ENCODE measurements around the gene IYD.

Gene IYD

GRCh38 chr6:150391890-150392289 lies 23.1 kb downstream of the IYD start:
- TF ChIP-seq ZFP69B (tag by site-specific recombination; IDR thresholded peaks at IDR 0.05) (no peak), ZNF239 (tag by site-specific recombination; IDR thresholded peaks at IDR 0.05) (no peak), ZBTB20 (tag by site-specific recombination; IDR thresholded peaks at IDR 0.05) (no peak), ZNF501 (tag by site-specific recombination; IDR thresholded peaks at IDR 0.05) (no peak)
- TF ChIP-seq, protein P1, sequence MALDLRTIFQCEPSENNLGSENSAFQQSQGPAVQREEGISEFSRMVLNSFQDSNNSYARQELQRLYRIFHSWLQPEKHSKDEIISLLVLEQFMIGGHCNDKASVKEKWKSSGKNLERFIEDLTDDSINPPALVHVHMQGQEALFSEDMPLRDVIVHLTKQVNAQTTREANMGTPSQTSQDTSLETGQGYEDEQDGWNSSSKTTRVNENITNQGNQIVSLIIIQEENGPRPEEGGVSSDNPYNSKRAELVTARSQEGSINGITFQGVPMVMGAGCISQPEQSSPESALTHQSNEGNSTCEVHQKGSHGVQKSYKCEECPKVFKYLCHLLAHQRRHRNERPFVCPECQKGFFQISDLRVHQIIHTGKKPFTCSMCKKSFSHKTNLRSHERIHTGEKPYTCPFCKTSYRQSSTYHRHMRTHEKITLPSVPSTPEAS (tag by site-specific recombination; IDR thresholded peaks at IDR 0.05), result no peak

GRCh38 chr6:150392452-150393220 lies 23.8 kb downstream of the IYD start:
- ChIA-PET CTCF (interaction anchor here (0.6 to 8.8 kb wide), 9 partner anchors 10 to 538 kb away, joined by 3 to 149 read pairs (median 20); no protein-coding TSS in a partner anchor), POLR2A (no interaction called here)
- no peak overlapping the region for H3K4me3 ChIP-seq (ENCODE audit: low read depth, low read length)
- no peaks in the 10 kb centered on the region for H3K4me1 ChIP-seq (ENCODE audit: control insufficient read depth, insufficient read depth, low read length)
- TF ChIP-seq ZNF529 (tag by site-specific recombination; IDR thresholded peaks at IDR 0.05; ENCODE audit: insufficient replicate concordance), result no peak
- TF ChIP-seq ZNF239 (tag by site-specific recombination; IDR thresholded peaks at IDR 0.05), result no peak
- TF ChIP-seq ZNF626 (tag by site-specific recombination; IDR thresholded peaks at IDR 0.05), result no peak
- TF ChIP-seq PRDM10 (tag by site-specific recombination; IDR thresholded peaks at IDR 0.05), result no peak
- no peaks in the 10 kb centered on the region for H3K36me3 ChIP-seq (ENCODE audit: control insufficient read depth in 2 of 2, insufficient read depth in 1 of 2, low read length in 2 of 2)
- H3K27ac ChIP-seq (ENCODE audit: extremely low read depth, low read depth, low read length), result no peak overlapping the region
- no peaks in the 10 kb centered on the region for H3K9me3 ChIP-seq (ENCODE audit: control insufficient read depth, insufficient read depth, low read depth, low read length)

More at GRCh38 chr6:150391890-150392289, 23.1 kb downstream of the IYD start:
- Histone ChIP-seq H3K36me3 (ENCODE audit: control insufficient read depth in 2 of 2, insufficient read depth in 1 of 2, low read length in 2 of 2) (no peaks in the 10 kb centered on the region), H3K4me1 (ENCODE audit: control insufficient read depth, insufficient read depth, low read length) (no peaks in the 10 kb centered on the region), H3K27ac (ENCODE audit: extremely low read depth, low read depth, low read length) (no peak overlapping the region), H3K4me3 (ENCODE audit: low read depth, low read length) (no peak overlapping the region), H3K9me3 (ENCODE audit: control insufficient read depth, insufficient read depth, low read depth, low read length) (no peaks in the 10 kb centered on the region)
- CTCF ChIA-PET, result interaction anchor here (0.7 to 8.8 kb wide), 4 partner anchors 9 to 424 kb away, joined by 3 to 149 read pairs (median 65); no protein-coding TSS in a partner anchor
- POLR2A ChIA-PET, result no interaction called here

GRCh38 chr6:150394053-150394898 lies 25.5 kb downstream of the IYD start:
- TF ChIP-seq ZBTB26 (tag by site-specific recombination; optimal IDR thresholded peaks at IDR 0.05) (no peak), ZBTB21 (tag by site-specific recombination; IDR thresholded peaks at IDR 0.05) (no peak), ZNF37A (tag by site-specific recombination; IDR thresholded peaks at IDR 0.05) (no peak), ZNF521 (tag by site-specific recombination; IDR thresholded peaks at IDR 0.05) (no peak), REPIN1 (tag by site-specific recombination; IDR thresholded peaks at IDR 0.05; ENCODE audit: low read depth) (no peak), ZNF184 (tag by site-specific recombination; IDR thresholded peaks at IDR 0.05) (no peak), ZBTB6 (tag by site-specific recombination; IDR thresholded peaks at IDR 0.05) (no peak), ZNF239 (tag by site-specific recombination; IDR thresholded peaks at IDR 0.05) (no peak), KLF10 (tag by site-specific recombination; IDR thresholded peaks at IDR 0.05) (no peak), ZNF473 (tag by site-specific recombination; IDR thresholded peaks at IDR 0.05) (no peak)
- TF ChIP-seq, protein P2, sequence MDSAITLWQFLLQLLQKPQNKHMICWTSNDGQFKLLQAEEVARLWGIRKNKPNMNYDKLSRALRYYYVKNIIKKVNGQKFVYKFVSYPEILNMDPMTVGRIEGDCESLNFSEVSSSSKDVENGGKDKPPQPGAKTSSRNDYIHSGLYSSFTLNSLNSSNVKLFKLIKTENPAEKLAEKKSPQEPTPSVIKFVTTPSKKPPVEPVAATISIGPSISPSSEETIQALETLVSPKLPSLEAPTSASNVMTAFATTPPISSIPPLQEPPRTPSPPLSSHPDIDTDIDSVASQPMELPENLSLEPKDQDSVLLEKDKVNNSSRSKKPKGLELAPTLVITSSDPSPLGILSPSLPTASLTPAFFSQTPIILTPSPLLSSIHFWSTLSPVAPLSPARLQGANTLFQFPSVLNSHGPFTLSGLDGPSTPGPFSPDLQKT (IDR thresholded peaks at IDR 0.05; ENCODE audit: borderline replicate concordance, low read depth, low read length), result no peak
- CTCF ChIA-PET, result interaction anchor here (0.7 to 8.8 kb wide), 46 partner anchors 10 to 461 kb away, joined by 3 to 149 read pairs (median 5); partner anchors contain the start of gene RAET1L
- POLR2A ChIA-PET, result interaction anchor here (1.1 to 1.5 kb wide), 2 partner anchors 10 to 421 kb away, joined by 4 to 5 read pairs; no protein-coding TSS in a partner anchor
- H3K9me3 ChIP-seq (ENCODE audit: control insufficient read depth, insufficient read depth, low read depth, low read length), result no peaks in the 10 kb centered on the region
- H3K36me3 ChIP-seq (ENCODE audit: control insufficient read depth in 2 of 2, insufficient read depth in 1 of 2, low read length in 2 of 2), result no peaks in the 10 kb centered on the region
- H3K4me3 ChIP-seq (ENCODE audit: low read depth, low read length), result no peak overlapping the region
- H3K27ac ChIP-seq (ENCODE audit: extremely low read depth, low read depth, low read length), result no peak overlapping the region
- H3K4me1 ChIP-seq (ENCODE audit: control insufficient read depth, insufficient read depth, low read length), result no peaks in the 10 kb centered on the region

Data from HEK293 (cell line).